GM12878 (cell line): ENCODE results near the gene NEGR1. TPM values are rescaled to one million over a fixed set of nuclear protein-coding genes. Genes with fewer than 3 reads are reported as not detected.

Experiments used
- ATAC-seq: fragments of 200-7000 bp; cut with Tn5 transposase; 3 replicates; pipeline ENCODE4 v1.9.1; 2020; ENCODE audit warnings: mild to moderate bottlenecking, moderate library complexity
- BruUV-seq: library from RNA; stranded (reverse); fragments of 400-500 nt; replicated peaks from 2 replicates; lab custom pipeline; 2021; lab: Mats Ljungman, UMichigan
- CTCF ChIA-PET: fragments of 300-600 bp; sonication (Branson Sonifier 250); formaldehyde crosslinking; extraction: SDS; loops from one replicate; lab custom pipeline; 2021; ENCODE audit warnings: inconsistent platforms; lab: Yijun Ruan, JAX
- POLR2A ChIA-PET: fragments of 350-600 bp; formaldehyde crosslinking; extraction: SDS; loops from one replicate; lab custom pipeline; 2021; ENCODE audit warnings: inconsistent platforms; lab: Charles Lee
- RAD21 ChIA-PET: fragments of 300-600 bp; sonication (Branson Sonifier 250); formaldehyde crosslinking; loops from one replicate; lab custom pipeline; 2023; ENCODE audit warnings: antibody characterized with exemption; ENCODE audit not compliant: unreplicated experiment; lab: Charles Lee
- SMC1A ChIA-PET: fragments of 300-600 bp; sonication (Branson Sonifier 250); formaldehyde crosslinking; loops from one replicate; lab custom pipeline; 2023; ENCODE audit not compliant: unreplicated experiment, uncharacterized antibody; lab: Charles Lee
- DNase-seq: peaks from one replicate; pipeline ENCODE4 v3.0.0-alpha.2; 2011; ENCODE audit warnings: low read depth, low spot score
- FAIRE-seq: peaks from 3 replicates; lab custom pipeline; 2011; peaks lifted over from hg19 to GRCh38; lab: Jason Lieb, UNC
- H2AFZ ChIP-seq: 2 replicates; pipeline ENCODE4 v1.6.0; 2011; ENCODE audit warnings: low read depth, low read length, control low read depth; ENCODE audit not compliant: control insufficient read depth
- H3K27ac ChIP-seq: 2 replicates; pipeline ENCODE4 v1.5.1; 2011; ENCODE audit warnings: control low read depth; ENCODE audit not compliant: control insufficient read depth, insufficient read depth
- H3K27me3 ChIP-seq, 2 experiments: replicated peaks in 1 of 2; 2 replicates each; pipeline versions ENCODE4 v1.6.0 to v1.6.1; 2011; ENCODE audit warnings: low read length in 1 of 2; ENCODE audit not compliant: control insufficient read depth in 2 of 2, insufficient read depth in 2 of 2
- H3K36me3 ChIP-seq, 2 experiments: 2 replicates each; pipeline ENCODE4 v1.5.1; 2011; ENCODE audit warnings: low read length in 1 of 2; ENCODE audit not compliant: control insufficient read depth in 2 of 2, insufficient read depth in 2 of 2
- H3K4me1 ChIP-seq: 2 replicates; pipeline ENCODE4 v1.6.1; 2011; ENCODE audit warnings: mild to moderate bottlenecking, low read length, moderate library complexity, mixed read lengths; ENCODE audit not compliant: control insufficient read depth, insufficient read depth
- H3K4me2 ChIP-seq: 2 replicates; pipeline ENCODE4 v1.6.0; 2011; ENCODE audit warnings: control low read depth; ENCODE audit not compliant: control insufficient read depth, insufficient read depth
- H3K4me3 ChIP-seq: fragments of 200-600 bp; sonication (generic); 2 replicates; pipeline ENCODE4 v1.5.1; 2016
- H3K79me2 ChIP-seq: 2 replicates; pipeline ENCODE4 v1.6.0; 2011; ENCODE audit warnings: low read length; ENCODE audit not compliant: control insufficient read depth, insufficient read depth
- H3K9ac ChIP-seq: 2 replicates; pipeline ENCODE4 v1.8.0; 2011; ENCODE audit warnings: low read length, control low read depth, mixed read lengths; ENCODE audit not compliant: control insufficient read depth, insufficient read depth
- H3K9me3 ChIP-seq: replicated peaks from 3 replicates; pipeline ENCODE4 v1.5.1; 2011; ENCODE audit warnings: mild to moderate bottlenecking, low read length; ENCODE audit not compliant: control insufficient read depth, insufficient read depth
- H4K20me1 ChIP-seq: 2 replicates; pipeline ENCODE4 v1.6.0; 2011; ENCODE audit not compliant: control insufficient read depth, insufficient read depth
- CHD2 ChIP-seq: IDR thresholded peaks from 2 replicates; pipeline ENCODE4 v1.6.1; 2011; ENCODE audit warnings: low read depth, low read length, improper control_type of control experiment, borderline replicate concordance
- CUX1 ChIP-seq: IDR thresholded peaks from 2 replicates; pipeline ENCODE4 v1.6.1; 2012; ENCODE audit warnings: improper control_type of control experiment, low read depth, low read length; ENCODE audit not compliant: insufficient replicate concordance
- E4F1 ChIP-seq: fragments of 450-650 bp; IDR thresholded peaks from 2 replicates; pipeline ENCODE4 v1.6.1; 2018; ENCODE audit warnings: borderline replicate concordance, mild to moderate bottlenecking; ENCODE audit not compliant: partially characterized antibody
- MLLT1 ChIP-seq: fragments of 450-650 bp; IDR thresholded peaks from 2 replicates; pipeline ENCODE4 v1.6.1; 2016; ENCODE audit warnings: mild to moderate bottlenecking
- PAX8 ChIP-seq: fragments of 450-650 bp; IDR thresholded peaks from 2 replicates; pipeline ENCODE4 v1.6.1; 2017; ENCODE audit warnings: mild to moderate bottlenecking, moderate library complexity
- STAT3 ChIP-seq: IDR thresholded peaks from 2 replicates; pipeline ENCODE4 v1.6.1; 2011; ENCODE audit warnings: low read depth, low read length, improper control_type of control experiment
- WGBS: methylation state at CpG from one replicate; pipeline ENCODE4 v1.1.6; 2016; ENCODE audit warnings: low lambda C conversion rate; ENCODE audit not compliant: insufficient replicate concordance, insufficient coverage; ENCODE audit errors: missing lambda C conversion rate; 5-methylcytosine and 5-hydroxymethylcytosine counted together
- in situ Hi-C: fragments of 300-500 bp; cut with MboI; formaldehyde crosslinking; loops from 9 replicates; pipeline ENCODE4 v1.14.3; 2018; ENCODE audit warnings: mixed read lengths
- intact Hi-C: fragments of 100-400 bp; cut with micrococcal nuclease; formaldehyde crosslinking; loops from one replicate; pipeline ENCODE4 v1.14.2; 2022; ENCODE audit not compliant: unreplicated experiment
- polyA plus RNA-seq, 11 experiments: library from polyadenylated mRNA; depleted of rRNA in 4 of 11; unstranded in 6 of 11; stranded (reverse) in 5 of 11; fragments of >200 nt; fragmentation: Nextera tagmentation in 4 of 11; fragmentation: Illumina TruSeq in 1 of 11; extraction: Ambion mirVana in 4 of 11; extraction: Trizol in 1 of 11; gene quantifications; 1 replicate in 1 of 11; 2 replicates in 10 of 11; pipeline versions ENCODE4 v1.2.1 to v1.2.3, GENCODE V29; 2011 to 2016; ENCODE audit warnings: inconsistent platforms in 2 of 11, missing spikeins in 2 of 11, low read depth in 1 of 11
- total RNA-seq, 4 experiments: library from RNA; depleted of rRNA in 3 of 4; stranded (reverse); fragments of >200 nt in 3 of 4; fragmentation: Illumina TruSeq in 1 of 4; extraction: Trizol in 1 of 4; gene quantifications; 2 replicates each; pipeline versions ENCODE4 v1.2.1 to v1.2.3, GENCODE V29; 2013 to 2021

NEGR1 gene
- total and polyA plus RNA-seq, 10 of the 15 experiments (the other 5 are each of a cell fraction or from before 2014, with no cell fraction given): under 0.01 to 0.03 (median 0.01) TPM; not detected in 7

GRCh38 chr1:71557138-71557537, 725.2 kb downstream of the NEGR1 start:
- H3K27ac ChIP-seq: no peak overlapping the region
- ChIA-PET CTCF (no interaction called here), POLR2A (no interaction called here), SMC1A (interaction anchor here (1.5 kb wide), 1 partner anchor 16 kb away, joined by 3 read pairs; no protein-coding TSS in a partner anchor), RAD21 (no interaction called here)
- DNase-seq (no peak), ATAC-seq (no peak), FAIRE-seq (no peak)
- H3K9me3 ChIP-seq: no peaks in the 10 kb centered on the region
- no peak overlapping the region for H2AFZ ChIP-seq
- TF ChIP-seq PAX8 (no peak), E4F1 (no peak), CHD2 (no peak), CUX1 (no peak), MLLT1 (no peak), STAT3 (no peak)
- no peak overlapping the region for H3K9ac ChIP-seq
- H4K20me1 ChIP-seq: no peaks in the 10 kb centered on the region
- no peaks in the 10 kb centered on the region for H3K79me2 ChIP-seq
- H3K27me3 ChIP-seq: no peaks in the 10 kb centered on the region
- no peak overlapping the region for H3K4me2 ChIP-seq
- in situ Hi-C loops: no loop called here
- no TSS peak for BruUV-seq
- intact Hi-C loops: no loop called here
- no peaks in the 10 kb centered on the region for H3K4me1 ChIP-seq
- no peaks in the 10 kb centered on the region for H3K36me3 ChIP-seq
- H3K4me3 ChIP-seq: no peak overlapping the region
- WGBS: 19% methylated on average over 2 of the region's 2 CpGs
